ENCODE measurements around the gene HDAC2. TPM values are rescaled to one million over a fixed set of nuclear protein-coding genes. Genes with fewer than 3 reads are reported as not detected.

HDAC2 gene
- total and polyA plus RNA-seq, 2 of the 13 experiments (the other 11 are each of a cell fraction or from before 2014, with no cell fraction given): 99.6 to 114 TPM

- H3K4me3 ChIP-seq (replicated peaks in 1 of 3; ENCODE audit: insufficient read depth in 1 of 3, low read depth in 2 of 3, low read length in 3 of 3): no peak overlapping the region
- no peak overlapping the region for H3K4me2 ChIP-seq (ENCODE audit: low read depth, low read length)
- intact Hi-C loops (cut with micrococcal nuclease; ENCODE audit: unreplicated experiment): loop anchor here (5.0 kb wide), 3 partner anchors 750 to 1550 kb away; no protein-coding TSS in a partner anchor
- H3K27me3 ChIP-seq (ENCODE audit: control insufficient read depth in 1 of 2, insufficient read depth in 2 of 2, low read length in 2 of 2): no peaks in the 10 kb centered on the region
- no peak overlapping the region for H3K9ac ChIP-seq (ENCODE audit: insufficient read depth, low read depth, low read length)
- no TSS peak for BruUV-seq (replicated peaks)
- TF ChIP-seq ISX (CRISPR knock-in tag; conservative IDR thresholded peaks at IDR 0.05) (no peak), ZNF567 (CRISPR knock-in tag; IDR thresholded peaks at IDR 0.05; ENCODE audit: borderline replicate concordance) (no peak), TAF1 (CRISPR knock-in tag; IDR thresholded peaks at IDR 0.05) (no peak), TCF7 (IDR thresholded peaks at IDR 0.05; ENCODE audit: low read depth) (no peak), HBP1 (CRISPR knock-in tag; IDR thresholded peaks at IDR 0.05; ENCODE audit: low read depth) (no peak), FOXP4 (CRISPR knock-in tag; IDR thresholded peaks at IDR 0.05) (no peak), ZNF276 (CRISPR knock-in tag; IDR thresholded peaks at IDR 0.05; ENCODE audit: low read depth) (no peak), CREB1 (IDR thresholded peaks at IDR 0.05) (no peak), CREB1 (CRISPR knock-in tag; IDR thresholded peaks at IDR 0.05) (no peak), KLF13 (CRISPR knock-in tag; IDR thresholded peaks at IDR 0.05) (no peak), SMARCC2 (IDR thresholded peaks at IDR 0.05) (no peak), ZNF3 (CRISPR knock-in tag; IDR thresholded peaks at IDR 0.05) (no peak), ATF5 (CRISPR knock-in tag; IDR thresholded peaks at IDR 0.05; ENCODE audit: low read depth) (no peak), RORA (CRISPR knock-in tag; IDR thresholded peaks at IDR 0.05) (no peak), SRY (CRISPR knock-in tag; IDR thresholded peaks at IDR 0.05) (no peak), MIXL1 (CRISPR knock-in tag; IDR thresholded peaks at IDR 0.05) (no peak), ZNF691 (CRISPR knock-in tag; IDR thresholded peaks at IDR 0.05; ENCODE audit: borderline replicate concordance, low read depth) (no peak), HOXA9 (CRISPR knock-in tag; IDR thresholded peaks at IDR 0.05; ENCODE audit: borderline replicate concordance) (no peak)
- H3K27ac ChIP-seq (ENCODE audit: extremely low read length, insufficient read depth, low read length): no peak overlapping the region
- POLR2A ChIA-PET: no interaction called here
- WGBS (ENCODE audit: low lambda C conversion rate): 59% methylated on average over 3 of the region's 3 CpGs
- FAIRE-seq (no peak), ATAC-seq (no peak), DNase-seq (ENCODE audit: low spot score) (no peak)
- H3K79me2 ChIP-seq (ENCODE audit: insufficient read depth, low read length): no peaks in the 10 kb centered on the region
- in situ Hi-C loops (cut with HindIII; ENCODE audit: extremely low pct_ligation_motif_present, low pct_unique_long_range_greater_than_20kb): loop anchor here (25.0 kb wide), 2 partner anchors 340 to 1890 kb away; partner anchors contain the start of gene HS3ST5
- no peaks in the 10 kb centered on the region for H3K9me3 ChIP-seq (ENCODE audit: low read length)
- H3K4me1 ChIP-seq (ENCODE audit: insufficient read depth, low read length): peaks cover 13% of the 10 kb centered on the region
- H4K20me1 ChIP-seq (ENCODE audit: insufficient read depth, low read length): no peaks in the 10 kb centered on the region
- H2AFZ ChIP-seq (ENCODE audit: low read length): no peak overlapping the region
- no peaks in the 10 kb centered on the region for H3K36me3 ChIP-seq (replicated peaks in 1 of 2; ENCODE audit: control insufficient read depth in 1 of 2, insufficient read depth in 2 of 2, low read length in 2 of 2)
- CTCF ChIA-PET (ENCODE audit: low intra/inter-chr PET ratio, low total read pairs): no interaction called here
Measured at GRCh38 chr6:113997116-113997515, 26.2 kb upstream of the HDAC2 start.
